Astrocyte of the cerebellum (primary cell): ENCODE measurements around the gene NFATC2.
A peak's percentile ranks its signal among the peaks of the same experiment; 100 is the strongest.

Experiments used
- DNase-seq: peaks from one replicate; pipeline ENCODE4 v3.0.0-alpha.2; 2011; ENCODE audit warnings: low read depth
- H3K4me3 ChIP-seq: 2 replicates; pipeline ENCODE4 v1.5.1; 2011; ENCODE audit warnings: mild to moderate bottlenecking, low read depth, low read length, moderate library complexity
- in situ Hi-C: cut with HindIII; loops from 2 replicates; pipeline ENCODE4 v1.10.0; 2017; ENCODE audit warnings: low sequenced_read_pairs
- TF ChIP-seq, protein P1 (sequence below): IDR thresholded peaks from 2 replicates; pipeline ENCODE4 v1.5.1; 2012; ENCODE audit warnings: low read length, low read depth, moderate library complexity, mild to moderate bottlenecking; ENCODE audit errors: missing control alignments

The NFATC2 gene

DNA sequence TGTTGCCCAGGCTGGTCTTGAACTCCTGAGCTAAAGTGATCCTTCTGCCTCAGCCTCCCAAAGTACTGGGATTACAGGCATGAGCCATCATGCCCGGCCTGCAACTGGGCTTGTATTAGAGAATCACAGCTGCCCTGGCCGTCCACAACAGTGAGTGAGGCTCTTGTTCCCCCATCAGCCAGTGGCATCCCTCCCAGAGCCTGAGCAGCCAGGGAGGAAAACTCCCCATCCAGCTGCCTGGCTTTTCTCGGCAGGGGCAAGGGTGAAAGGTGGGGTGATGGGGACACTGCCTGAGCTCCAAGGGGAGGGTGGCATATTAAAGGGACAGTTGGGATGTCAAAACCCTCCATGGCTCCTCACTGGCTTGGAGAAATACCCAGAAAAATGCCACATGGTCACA, 185.6 kb downstream of the NFATC2 start:
- TF ChIP-seq, protein P1, sequence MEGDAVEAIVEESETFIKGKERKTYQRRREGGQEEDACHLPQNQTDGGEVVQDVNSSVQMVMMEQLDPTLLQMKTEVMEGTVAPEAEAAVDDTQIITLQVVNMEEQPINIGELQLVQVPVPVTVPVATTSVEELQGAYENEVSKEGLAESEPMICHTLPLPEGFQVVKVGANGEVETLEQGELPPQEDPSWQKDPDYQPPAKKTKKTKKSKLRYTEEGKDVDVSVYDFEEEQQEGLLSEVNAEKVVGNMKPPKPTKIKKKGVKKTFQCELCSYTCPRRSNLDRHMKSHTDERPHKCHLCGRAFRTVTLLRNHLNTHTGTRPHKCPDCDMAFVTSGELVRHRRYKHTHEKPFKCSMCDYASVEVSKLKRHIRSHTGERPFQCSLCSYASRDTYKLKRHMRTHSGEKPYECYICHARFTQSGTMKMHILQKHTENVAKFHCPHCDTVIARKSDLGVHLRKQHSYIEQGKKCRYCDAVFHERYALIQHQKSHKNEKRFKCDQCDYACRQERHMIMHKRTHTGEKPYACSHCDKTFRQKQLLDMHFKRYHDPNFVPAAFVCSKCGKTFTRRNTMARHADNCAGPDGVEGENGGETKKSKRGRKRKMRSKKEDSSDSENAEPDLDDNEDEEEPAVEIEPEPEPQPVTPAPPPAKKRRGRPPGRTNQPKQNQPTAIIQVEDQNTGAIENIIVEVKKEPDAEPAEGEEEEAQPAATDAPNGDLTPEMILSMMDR = no peak
- DNase-seq = no peak
- H3K4me3 ChIP-seq = no peak overlapping the region
- in situ Hi-C loops = no loop called here

DNA sequence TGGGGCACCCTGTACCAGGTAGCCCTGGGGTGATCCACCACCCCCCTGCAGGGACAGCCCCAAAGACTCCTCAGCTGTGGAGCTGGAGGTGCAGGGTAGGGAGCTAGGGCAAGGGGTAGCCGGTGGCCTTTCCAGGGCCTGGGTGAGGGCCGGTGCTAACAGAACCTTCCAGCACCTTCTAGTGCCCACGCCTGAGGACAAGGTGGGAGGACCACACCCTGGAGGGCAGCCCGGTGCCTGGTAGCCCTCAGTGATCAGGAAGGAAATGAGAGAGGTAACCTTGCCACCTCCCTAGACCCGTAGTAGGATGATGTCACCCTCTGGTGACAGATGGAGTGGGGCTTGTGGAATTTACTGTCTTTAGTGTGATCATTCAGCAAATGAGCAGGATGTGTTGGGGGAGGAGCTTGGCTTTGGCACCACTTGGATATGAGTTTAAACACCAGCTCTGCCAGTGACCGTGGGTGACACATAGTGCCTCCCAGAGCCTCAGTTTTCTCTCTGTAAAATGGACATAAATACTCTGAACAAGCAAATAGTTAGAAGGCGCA, 187.7 kb downstream of the NFATC2 start:
- TF ChIP-seq, protein P1 = no peak
- H3K4me3 ChIP-seq = no peak overlapping the region
- no peak for DNase-seq
- in situ Hi-C loops = no loop called here

DNA sequence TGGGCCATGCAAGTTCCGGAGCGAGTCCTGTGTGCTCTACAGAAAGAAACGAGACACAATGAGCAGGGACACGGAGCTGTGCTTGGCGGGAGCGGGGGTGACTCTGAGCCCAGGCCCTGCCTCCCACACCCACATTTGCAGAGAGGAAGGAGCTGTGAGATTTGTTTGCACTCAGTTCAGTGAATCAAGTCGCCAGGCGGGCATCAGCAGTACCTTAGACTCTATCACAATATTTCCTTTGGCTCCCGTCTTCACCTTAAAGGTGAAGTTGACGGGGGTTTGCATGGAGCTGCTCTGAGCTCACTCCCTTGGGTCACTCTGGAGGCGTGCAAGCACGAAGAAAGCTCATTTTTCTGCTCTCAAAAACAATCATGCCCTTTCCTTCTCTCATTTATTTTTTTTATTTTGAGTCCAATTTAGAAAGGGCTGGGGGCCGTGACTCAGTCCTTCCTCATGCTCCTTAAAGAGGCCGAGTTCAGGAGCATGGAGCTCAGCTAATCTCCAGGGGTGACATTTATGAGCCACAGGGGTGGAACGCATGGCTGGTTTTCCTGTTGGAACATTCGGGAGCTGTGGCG, 188.2 kb downstream of the NFATC2 start:
- no peak for DNase-seq
- TF ChIP-seq, protein P1 = no peak
- H3K4me3 ChIP-seq = no peak overlapping the region
- in situ Hi-C loops = no loop called here

DNA sequence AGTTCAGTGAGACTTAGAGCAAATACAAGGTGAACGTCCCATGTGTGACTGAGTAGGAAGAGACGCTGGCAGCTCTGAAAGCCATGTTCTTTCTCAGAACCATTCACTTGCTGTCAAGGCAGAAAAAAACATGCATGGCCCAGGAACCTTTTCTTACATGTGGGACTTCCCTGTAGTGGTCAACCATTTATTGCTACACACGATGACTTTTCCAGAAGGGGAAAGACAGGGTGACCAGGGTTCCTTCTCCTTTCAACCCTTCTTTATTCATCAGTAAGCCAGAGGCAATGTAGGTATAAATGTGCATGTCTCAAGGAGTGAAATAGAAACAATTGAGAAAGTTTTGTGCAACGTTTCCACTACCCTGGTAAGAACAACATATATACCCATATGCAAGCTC, 189.0 kb downstream of the NFATC2 start:
- no peak overlapping the region for H3K4me3 ChIP-seq
- in situ Hi-C loops = no loop called here
- TF ChIP-seq, protein P1 = no peak
- DNase-seq = no peak

DNA sequence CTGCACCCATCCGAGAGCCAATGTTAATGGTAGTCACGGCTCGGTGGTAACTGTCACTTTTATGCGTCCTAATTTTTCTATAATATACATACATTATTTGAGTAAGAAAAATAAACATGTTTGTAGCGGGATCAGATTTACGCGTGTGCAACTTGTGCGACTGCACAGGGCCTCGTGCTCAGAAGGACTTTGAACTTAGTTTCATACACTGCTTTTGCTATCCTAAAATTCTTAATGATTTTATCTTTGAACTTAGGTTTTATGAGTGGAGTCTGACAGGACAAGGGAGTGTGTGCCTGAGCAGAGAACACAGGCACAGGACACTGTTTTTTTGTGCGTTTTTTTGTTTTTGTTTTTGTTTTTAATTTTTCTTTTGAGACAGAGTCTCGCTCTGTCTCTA, 189.7 kb downstream of the NFATC2 start:
- in situ Hi-C loops = no loop called here
- no peak for DNase-seq
- TF ChIP-seq, protein P1 = no peak
- no peak overlapping the region for H3K4me3 ChIP-seq

DNA sequence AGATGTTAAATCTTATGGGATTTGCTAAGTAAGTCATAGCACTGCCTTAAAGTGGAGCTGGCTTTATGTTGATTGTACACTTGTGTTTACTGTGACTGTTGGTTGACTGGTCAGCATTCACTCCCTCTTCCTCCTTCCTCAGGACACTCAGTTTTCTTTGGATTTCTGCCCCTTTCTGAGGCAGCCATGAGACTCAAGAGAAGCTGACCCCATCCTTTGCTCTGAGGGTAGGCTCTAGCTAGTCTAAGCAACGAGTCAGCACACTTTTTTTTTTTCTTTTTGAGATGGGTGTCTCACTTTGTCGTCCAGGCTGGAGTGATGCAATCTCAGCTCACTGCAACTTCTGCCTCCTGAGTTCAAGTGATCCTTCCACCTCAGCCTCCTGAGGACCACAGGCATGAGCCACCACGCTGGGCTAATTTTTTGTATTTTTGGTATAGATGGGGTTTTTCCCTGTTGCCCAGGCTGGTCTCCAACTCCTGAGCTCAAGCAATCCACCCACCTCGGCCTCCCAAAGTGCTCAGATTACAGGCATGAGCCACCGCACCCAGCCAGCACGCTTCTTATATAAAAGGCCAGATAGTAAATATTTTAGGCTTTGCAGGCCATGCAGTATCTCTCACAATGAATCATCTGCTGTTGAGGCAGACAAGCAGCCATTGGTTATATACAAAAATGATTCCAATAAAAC, 191.4 kb downstream of the NFATC2 start:
- H3K4me3 ChIP-seq = no peak overlapping the region
- TF ChIP-seq, protein P1 = no peak
- in situ Hi-C loops = no loop called here
- peak; percentile 64 for DNase-seq
